ENCODE measurements around the gene LIX1L.

GRCh38 chr1:145937436-145937835, 20.4 kb downstream of the LIX1L start:
- TF ChIP-seq YY1 (IDR thresholded peaks at IDR 0.05; ENCODE audit: insufficient read depth, insufficient read length) (no peak), SUZ12 (IDR thresholded peaks at IDR 0.05; ENCODE audit: extremely low read depth, insufficient read depth, insufficient read length) (no peak), ZNF274 (IDR thresholded peaks at IDR 0.05; ENCODE audit: low read depth, low read length) (no peak)

Measured in NT2/D1 (cell line).